HepG2 (cell line): ENCODE measurements around the gene MEG3. TPM values are rescaled to one million over a fixed set of nuclear protein-coding genes. Genes with fewer than 3 reads are reported as not detected.

ENCODE experiments used
- ATAC-seq: fragments of 200-7000 bp; cut with Tn5 transposase; 3 replicates; pipeline ENCODE4 v1.9.1; 2020; ENCODE audit warnings: mild to moderate bottlenecking, moderate library complexity
- BruUV-seq: library from RNA; stranded (reverse); fragments of 400-500 nt; replicated peaks from 2 replicates; lab custom pipeline; 2021; lab: Mats Ljungman, UMichigan
- CTCF ChIA-PET: fragments of 300-600 bp; formaldehyde crosslinking; extraction: SDS; loops from one replicate; lab custom pipeline; 2021; ENCODE audit warnings: low total read pairs, inconsistent platforms, low intra/inter-chr PET ratio; lab: Yijun Ruan, JAX
- POLR2A ChIA-PET: fragments of 350-600 bp; sonication (Branson Sonifier 250); formaldehyde crosslinking; loops from one replicate; lab custom pipeline; 2020; ENCODE audit warnings: antibody characterized with exemption, inconsistent platforms; lab: Yijun Ruan, JAX
- DNase-seq: peaks from one replicate; pipeline ENCODE4 v3.0.0-alpha.2; 2015; ENCODE audit warnings: low spot score
- FAIRE-seq: peaks from 3 replicates; lab custom pipeline; 2011; peaks lifted over from hg19 to GRCh38; lab: Jason Lieb, UNC
- H2AFZ ChIP-seq: one replicate; pipeline ENCODE4 v1.6.1; 2011; ENCODE audit warnings: low read length, inconsistent platforms
- H3K27ac ChIP-seq: fragments of 300-600 bp; 3 replicates; pipeline ENCODE4 v1.8.0; 2011; ENCODE audit warnings: mixed run types, mild to moderate bottlenecking, mixed read lengths, low read length, inconsistent platforms; ENCODE audit not compliant: insufficient read depth; ENCODE audit errors: extremely low read length
- H3K27me3 ChIP-seq, 2 experiments: fragments of 200-600 bp in 1 of 2; 2 replicates in 1 of 2; 3 replicates in 1 of 2; pipeline versions ENCODE4 v1.6.0 to v1.8.0; 2011; ENCODE audit warnings: low read length in 2 of 2, mild to moderate bottlenecking in 2 of 2, moderate library complexity in 2 of 2, inconsistent platforms in 1 of 2; ENCODE audit not compliant: insufficient read depth in 2 of 2, control insufficient read depth in 1 of 2
- H3K36me3 ChIP-seq, 2 experiments: fragments of 200-600 bp in 1 of 2; replicated peaks in 1 of 2; 2 replicates in 1 of 2; 3 replicates in 1 of 2; pipeline versions ENCODE4 v1.5.1 to v1.8.0; 2011; ENCODE audit warnings: low read length in 2 of 2, inconsistent platforms in 1 of 2; ENCODE audit not compliant: insufficient read depth in 2 of 2, control insufficient read depth in 1 of 2
- H3K4me1 ChIP-seq: 2 replicates; pipeline ENCODE4 v1.5.1; 2012; ENCODE audit warnings: low read length, inconsistent platforms; ENCODE audit not compliant: insufficient read depth
- H3K4me2 ChIP-seq: 2 replicates; pipeline ENCODE4 v1.6.0; 2011; ENCODE audit warnings: low read depth, low read length, inconsistent platforms
- H3K4me3 ChIP-seq, 3 experiments: fragments of 200-600 bp in 1 of 3; sonication (generic), shearing (Covaris generic) in 1 of 3; replicated peaks in 1 of 3; 2 replicates each; pipeline ENCODE4 v1.5.1; 2011 to 2016; ENCODE audit warnings: low read length in 3 of 3, inconsistent platforms in 2 of 3, low read depth in 2 of 3, mild to moderate bottlenecking in 2 of 3, control low read depth in 1 of 3, mixed read lengths in 1 of 3; ENCODE audit not compliant: insufficient read depth in 1 of 3
- H3K79me2 ChIP-seq: one replicate; pipeline ENCODE4 v1.6.1; 2011; ENCODE audit warnings: low read length, inconsistent platforms; ENCODE audit not compliant: insufficient read depth
- H3K9ac ChIP-seq: 2 replicates; pipeline ENCODE4 v1.6.0; 2011; ENCODE audit warnings: mild to moderate bottlenecking, low read depth, low read length, inconsistent platforms; ENCODE audit not compliant: insufficient read depth
- H3K9me3 ChIP-seq: 2 replicates; pipeline ENCODE4 v1.5.1; 2012; ENCODE audit warnings: mild to moderate bottlenecking, low read length
- H4K20me1 ChIP-seq: 2 replicates; pipeline ENCODE4 v1.6.0; 2011; ENCODE audit warnings: inconsistent platforms, mild to moderate bottlenecking, low read length, moderate library complexity; ENCODE audit not compliant: insufficient read depth
- BRD4 ChIP-seq: sonication (generic); formaldehyde crosslinking; IDR thresholded peaks from 2 replicates; pipeline ENCODE4 v1.4.0; 2020; ENCODE audit warnings: missing genetic modification reagents
- JDP2 ChIP-seq: sonication (generic); formaldehyde crosslinking; IDR thresholded peaks from 2 replicates; pipeline ENCODE4 v1.8.1; 2022; ENCODE audit warnings: missing genetic modification reagents, borderline replicate concordance
- MTA3 ChIP-seq: sonication (generic); formaldehyde crosslinking; IDR thresholded peaks from 2 replicates; pipeline ENCODE4 v1.4.0; 2020; ENCODE audit warnings: missing genetic modification reagents
- PCBP2 ChIP-seq: fragments of 200-400 bp; formaldehyde crosslinking; optimal IDR thresholded peaks from 2 replicates; pipeline ENCODE3; 2018; ENCODE audit warnings: low read length, low read depth; ENCODE audit not compliant: poor library complexity, severe bottlenecking
- RFXANK ChIP-seq: IDR thresholded peaks from 2 replicates; pipeline ENCODE4 v1.6.1; 2016
- SIN3A ChIP-seq: IDR thresholded peaks from 2 replicates; pipeline ENCODE4 v1.6.1; 2011; ENCODE audit warnings: low read depth, mild to moderate bottlenecking, control low read depth, low read length, borderline replicate concordance
- SMC3 ChIP-seq: IDR thresholded peaks from 2 replicates; pipeline ENCODE4 v1.6.1; 2011; ENCODE audit warnings: low read length, improper control_type of control experiment
- STAG1 ChIP-seq: sonication (generic); formaldehyde crosslinking; IDR thresholded peaks from 2 replicates; pipeline ENCODE4 v1.4.0; 2020; ENCODE audit warnings: missing genetic modification reagents
- ZNF33A ChIP-seq: sonication (generic); formaldehyde crosslinking; IDR thresholded peaks from 2 replicates; pipeline ENCODE4 v1.5.1; 2020; ENCODE audit warnings: missing genetic modification reagents, mild to moderate bottlenecking, moderate library complexity, borderline replicate concordance
- ZSCAN20 ChIP-seq: sonication (generic); formaldehyde crosslinking; IDR thresholded peaks from 2 replicates; pipeline ENCODE4 v1.4.0; 2020; ENCODE audit warnings: missing genetic modification reagents, mild to moderate bottlenecking, borderline replicate concordance
- WGBS: methylation state at CpG from one replicate; pipeline ENCODE4 v1.1.6; 2017; ENCODE audit warnings: low lambda C conversion rate; 5-methylcytosine and 5-hydroxymethylcytosine counted together
- in situ Hi-C: cut with HindIII; loops from 2 replicates; pipeline ENCODE4 v1.10.0; 2017; ENCODE audit warnings: low pct_unique_long_range_greater_than_20kb; ENCODE audit not compliant: extremely low pct_ligation_motif_present
- intact Hi-C: fragments of 100-400 bp; cut with micrococcal nuclease; formaldehyde crosslinking; loops from one replicate; pipeline ENCODE4 v1.10.0; 2022; ENCODE audit not compliant: unreplicated experiment
- polyA plus RNA-seq, 8 experiments: library from polyadenylated mRNA; depleted of rRNA in 3 of 8; stranded (reverse) in 7 of 8; unstranded in 1 of 8; fragments of >200 nt; fragmentation: Illumina TruSeq in 4 of 8; extraction: Trizol in 4 of 8; gene quantifications; 2 replicates each; pipeline versions ENCODE4 v1.2.1 to v1.2.3, GENCODE V29; 2011 to 2016; ENCODE audit warnings: low read depth in 4 of 8, missing spikeins in 1 of 8, mixed read lengths in 1 of 8; ENCODE audit not compliant: insufficient read depth in 1 of 8
- total RNA-seq, 5 experiments: library from RNA; depleted of rRNA; stranded (reverse); fragments of >200 nt; fragmentation: Illumina TruSeq; extraction: Trizol; gene quantifications; 2 replicates each; pipeline ENCODE4 v1.2.3, GENCODE V29; 2016; ENCODE audit warnings: low read depth in 1 of 5
- TF ChIP-seq, protein P1 (sequence below): sonication (generic); formaldehyde crosslinking; IDR thresholded peaks from 2 replicates; pipeline ENCODE4 v1.4.0; 2020; ENCODE audit warnings: mild to moderate bottlenecking, missing genetic modification reagents, borderline replicate concordance
- TF ChIP-seq, protein P2 (sequence below): sonication (generic); formaldehyde crosslinking; IDR thresholded peaks from 2 replicates; pipeline ENCODE4 v1.5.0; 2020; ENCODE audit warnings: mild to moderate bottlenecking, missing genetic modification reagents, moderate library complexity
- TF ChIP-seq, protein P3 (sequence below): sonication (generic); formaldehyde crosslinking; IDR thresholded peaks from 2 replicates; pipeline ENCODE4 v1.4.0; 2020; ENCODE audit warnings: mild to moderate bottlenecking, missing genetic modification reagents
- TF ChIP-seq, protein P4 (sequence below): sonication (generic); formaldehyde crosslinking; IDR thresholded peaks from 2 replicates; pipeline ENCODE4 v1.4.0; 2020; ENCODE audit warnings: missing genetic modification reagents

Gene MEG3
- total and polyA plus RNA-seq, 2 of the 13 experiments (the other 11 are each of a cell fraction or from before 2014, with no cell fraction given): 0.17 TPM; not detected in 1

DNA sequence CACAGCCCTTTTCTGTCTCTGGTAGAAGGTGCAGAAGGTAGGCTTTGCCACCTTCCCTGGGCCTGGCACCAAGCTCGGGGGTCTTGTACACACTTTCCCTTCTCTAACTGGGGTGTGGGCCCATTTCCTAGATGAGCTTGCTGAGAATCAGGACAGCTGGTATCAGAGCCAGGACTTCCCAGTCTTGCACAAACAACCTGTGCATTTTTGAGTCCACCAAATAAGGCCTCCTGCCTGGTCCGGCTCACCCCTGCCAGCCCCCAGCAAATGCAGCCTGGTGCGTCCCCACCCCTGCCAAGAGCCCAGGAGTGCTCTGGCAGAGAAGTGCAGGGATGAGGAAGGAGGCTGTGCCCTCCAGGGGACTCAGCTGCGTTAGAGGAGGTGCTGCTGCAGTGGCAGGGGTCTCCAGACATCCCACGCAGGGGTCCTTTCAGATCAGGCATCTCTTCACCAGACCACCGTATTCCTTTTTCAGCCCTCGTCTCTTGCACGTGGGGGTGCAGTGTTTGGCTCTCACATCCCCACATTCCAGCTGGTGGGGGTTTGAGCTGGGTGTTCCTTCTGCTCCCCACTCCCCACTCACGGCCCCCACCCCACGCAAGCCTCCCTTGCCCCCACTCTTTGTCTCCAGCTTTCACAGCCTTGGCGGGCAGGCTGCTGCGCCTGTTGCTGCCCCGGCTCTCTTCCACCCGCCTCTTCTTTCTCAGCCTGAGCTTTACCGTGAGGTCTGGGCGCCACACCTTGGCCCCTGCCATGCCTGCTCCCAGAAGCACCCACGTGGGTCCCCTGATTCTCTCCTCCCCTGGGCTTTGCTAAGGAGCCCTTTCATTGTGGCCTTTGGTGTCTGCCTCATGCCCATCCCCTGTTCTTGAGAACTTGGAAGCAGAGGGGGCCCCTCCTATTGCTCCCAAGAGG, 32.3 kb downstream of the MEG3 start:
- H2AFZ ChIP-seq: no peak overlapping the region
- no peak overlapping the region for H3K27ac ChIP-seq
- H4K20me1 ChIP-seq: no peaks in the 10 kb centered on the region
- no peaks in the 10 kb centered on the region for H3K79me2 ChIP-seq
- no peak overlapping the region for H3K4me2 ChIP-seq
- CTCF ChIA-PET: no interaction called here
- DNase-seq: no peak
- ATAC-seq: peak; percentile 38; the same call in 1 of the 3 replicates
- in situ Hi-C loops: no loop called here
- peaks cover 62% of the 10 kb centered on the region for H3K4me1 ChIP-seq
- POLR2A ChIA-PET: no interaction called here
- no peaks in the 10 kb centered on the region for H3K9me3 ChIP-seq
- intact Hi-C loops: no loop called here
- no peak for FAIRE-seq
- no TSS peak for BruUV-seq
- no peak overlapping the region for H3K9ac ChIP-seq
- H3K27me3 ChIP-seq: peaks cover 8 to 35% of the 10 kb centered on the region in 2 experiments; a peak in 4 of 5 replicates
- H3K36me3 ChIP-seq: no peaks in the 10 kb centered on the region
- WGBS: 55% methylated on average over 17 of the region's 17 CpGs
- H3K4me3 ChIP-seq: no peak overlapping the region
- TF ChIP-seq JDP2 (CRISPR knock-in tag): no peak
- TF ChIP-seq, protein P1, sequence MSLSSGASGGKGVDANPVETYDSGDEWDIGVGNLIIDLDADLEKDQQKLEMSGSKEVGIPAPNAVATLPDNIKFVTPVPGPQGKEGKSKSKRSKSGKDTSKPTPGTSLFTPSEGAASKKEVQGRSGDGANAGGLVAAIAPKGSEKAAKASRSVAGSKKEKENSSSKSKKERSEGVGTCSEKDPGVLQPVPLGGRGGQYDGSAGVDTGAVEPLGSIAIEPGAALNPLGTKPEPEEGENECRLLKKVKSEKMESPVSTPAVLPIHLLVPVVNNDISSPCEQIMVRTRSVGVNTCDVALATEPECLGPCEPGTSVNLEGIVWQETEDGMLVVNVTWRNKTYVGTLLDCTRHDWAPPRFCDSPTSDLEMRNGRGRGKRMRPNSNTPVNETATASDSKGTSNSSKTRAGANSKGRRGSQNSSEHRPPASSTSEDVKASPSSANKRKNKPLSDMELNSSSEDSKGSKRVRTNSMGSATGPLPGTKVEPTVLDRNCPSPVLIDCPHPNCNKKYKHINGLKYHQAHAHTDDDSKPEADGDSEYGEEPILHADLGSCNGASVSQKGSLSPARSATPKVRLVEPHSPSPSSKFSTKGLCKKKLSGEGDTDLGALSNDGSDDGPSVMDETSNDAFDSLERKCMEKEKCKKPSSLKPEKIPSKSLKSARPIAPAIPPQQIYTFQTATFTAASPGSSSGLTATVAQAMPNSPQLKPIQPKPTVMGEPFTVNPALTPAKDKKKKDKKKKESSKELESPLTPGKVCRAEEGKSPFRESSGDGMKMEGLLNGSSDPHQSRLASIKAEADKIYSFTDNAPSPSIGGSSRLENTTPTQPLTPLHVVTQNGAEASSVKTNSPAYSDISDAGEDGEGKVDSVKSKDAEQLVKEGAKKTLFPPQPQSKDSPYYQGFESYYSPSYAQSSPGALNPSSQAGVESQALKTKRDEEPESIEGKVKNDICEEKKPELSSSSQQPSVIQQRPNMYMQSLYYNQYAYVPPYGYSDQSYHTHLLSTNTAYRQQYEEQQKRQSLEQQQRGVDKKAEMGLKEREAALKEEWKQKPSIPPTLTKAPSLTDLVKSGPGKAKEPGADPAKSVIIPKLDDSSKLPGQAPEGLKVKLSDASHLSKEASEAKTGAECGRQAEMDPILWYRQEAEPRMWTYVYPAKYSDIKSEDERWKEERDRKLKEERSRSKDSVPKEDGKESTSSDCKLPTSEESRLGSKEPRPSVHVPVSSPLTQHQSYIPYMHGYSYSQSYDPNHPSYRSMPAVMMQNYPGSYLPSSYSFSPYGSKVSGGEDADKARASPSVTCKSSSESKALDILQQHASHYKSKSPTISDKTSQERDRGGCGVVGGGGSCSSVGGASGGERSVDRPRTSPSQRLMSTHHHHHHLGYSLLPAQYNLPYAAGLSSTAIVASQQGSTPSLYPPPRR (CRISPR knock-in tag): no peak
- TF ChIP-seq, protein P2, sequence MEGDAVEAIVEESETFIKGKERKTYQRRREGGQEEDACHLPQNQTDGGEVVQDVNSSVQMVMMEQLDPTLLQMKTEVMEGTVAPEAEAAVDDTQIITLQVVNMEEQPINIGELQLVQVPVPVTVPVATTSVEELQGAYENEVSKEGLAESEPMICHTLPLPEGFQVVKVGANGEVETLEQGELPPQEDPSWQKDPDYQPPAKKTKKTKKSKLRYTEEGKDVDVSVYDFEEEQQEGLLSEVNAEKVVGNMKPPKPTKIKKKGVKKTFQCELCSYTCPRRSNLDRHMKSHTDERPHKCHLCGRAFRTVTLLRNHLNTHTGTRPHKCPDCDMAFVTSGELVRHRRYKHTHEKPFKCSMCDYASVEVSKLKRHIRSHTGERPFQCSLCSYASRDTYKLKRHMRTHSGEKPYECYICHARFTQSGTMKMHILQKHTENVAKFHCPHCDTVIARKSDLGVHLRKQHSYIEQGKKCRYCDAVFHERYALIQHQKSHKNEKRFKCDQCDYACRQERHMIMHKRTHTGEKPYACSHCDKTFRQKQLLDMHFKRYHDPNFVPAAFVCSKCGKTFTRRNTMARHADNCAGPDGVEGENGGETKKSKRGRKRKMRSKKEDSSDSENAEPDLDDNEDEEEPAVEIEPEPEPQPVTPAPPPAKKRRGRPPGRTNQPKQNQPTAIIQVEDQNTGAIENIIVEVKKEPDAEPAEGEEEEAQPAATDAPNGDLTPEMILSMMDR: peak; percentile 47; the same call in 1 of the 2 replicates
- 0 out of 2 replicates have a peak, but pooled peaks have one; percentile 28 for TF ChIP-seq STAG1 (CRISPR knock-in tag)
- TF ChIP-seq RFXANK (CRISPR knock-in tag): no peak
- TF ChIP-seq, protein P3, sequence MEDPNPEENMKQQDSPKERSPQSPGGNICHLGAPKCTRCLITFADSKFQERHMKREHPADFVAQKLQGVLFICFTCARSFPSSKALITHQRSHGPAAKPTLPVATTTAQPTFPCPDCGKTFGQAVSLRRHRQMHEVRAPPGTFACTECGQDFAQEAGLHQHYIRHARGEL (CRISPR knock-in tag): no peak
- TF ChIP-seq PCBP2: no peak
- no peak for TF ChIP-seq MTA3 (CRISPR knock-in tag)
- TF ChIP-seq BRD4 (CRISPR knock-in tag): no peak
- no peak for TF ChIP-seq ZSCAN20 (CRISPR knock-in tag)
- TF ChIP-seq, protein P4, sequence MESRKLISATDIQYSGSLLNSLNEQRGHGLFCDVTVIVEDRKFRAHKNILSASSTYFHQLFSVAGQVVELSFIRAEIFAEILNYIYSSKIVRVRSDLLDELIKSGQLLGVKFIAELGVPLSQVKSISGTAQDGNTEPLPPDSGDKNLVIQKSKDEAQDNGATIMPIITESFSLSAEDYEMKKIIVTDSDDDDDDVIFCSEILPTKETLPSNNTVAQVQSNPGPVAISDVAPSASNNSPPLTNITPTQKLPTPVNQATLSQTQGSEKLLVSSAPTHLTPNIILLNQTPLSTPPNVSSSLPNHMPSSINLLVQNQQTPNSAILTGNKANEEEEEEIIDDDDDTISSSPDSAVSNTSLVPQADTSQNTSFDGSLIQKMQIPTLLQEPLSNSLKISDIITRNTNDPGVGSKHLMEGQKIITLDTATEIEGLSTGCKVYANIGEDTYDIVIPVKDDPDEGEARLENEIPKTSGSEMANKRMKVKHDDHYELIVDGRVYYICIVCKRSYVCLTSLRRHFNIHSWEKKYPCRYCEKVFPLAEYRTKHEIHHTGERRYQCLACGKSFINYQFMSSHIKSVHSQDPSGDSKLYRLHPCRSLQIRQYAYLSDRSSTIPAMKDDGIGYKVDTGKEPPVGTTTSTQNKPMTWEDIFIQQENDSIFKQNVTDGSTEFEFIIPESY: 0 out of 2 replicates have a peak, but pooled peaks have one; percentile 31
- TF ChIP-seq SMC3: no peak
- no peak for TF ChIP-seq SIN3A
- no peak for TF ChIP-seq ZNF33A (CRISPR knock-in tag)
